HCT116 (cell line): ENCODE results near the gene KASH5. TPM values are rescaled to one million over a fixed set of nuclear protein-coding genes. Genes with fewer than 3 reads are reported as not detected.

ENCODE experiments used
- ATAC-seq: fragments of 200-7000 bp; cut with Tn5 transposase; 2 replicates; pipeline ENCODE4 v1.9.1; 2020; ENCODE audit warnings: mild to moderate bottlenecking, moderate library complexity
- BruUV-seq: library from RNA; stranded (reverse); fragments of 400-500 nt; replicated peaks from 2 replicates; lab custom pipeline; 2021; lab: Mats Ljungman, UMichigan
- CTCF ChIA-PET: fragments of 300-600 bp; sonication (Branson Sonifier 250); formaldehyde crosslinking; loops from one replicate; lab custom pipeline; 2021; ENCODE audit warnings: antibody characterized with exemption; lab: Charles Lee
- POLR2A ChIA-PET: fragments of 300-600, 350-600 bp; sonication (Branson Sonifier 250); formaldehyde crosslinking; loops from one replicate; lab custom pipeline; 2021; ENCODE audit warnings: antibody characterized with exemption; lab: Charles Lee
- RAD21 ChIA-PET, 2 experiments: fragments of 300-600 bp; sonication (Branson Sonifier 250); formaldehyde crosslinking; loops; one replicate each; lab custom pipeline; 2023; ENCODE audit warnings: low total read pairs in 2 of 2; ENCODE audit not compliant: uncharacterized antibody in 2 of 2, unreplicated experiment in 2 of 2, low non-redundant PET in 1 of 2; lab: Charles Lee
- DNase-seq: peaks from one replicate; pipeline ENCODE4 v3.0.0-alpha.2; 2010; ENCODE audit warnings: low read depth, low spot score
- H2AFZ ChIP-seq: fragments of 200-600 bp; shearing (Covaris generic), sonication (generic); 2 replicates; pipeline ENCODE4 v1.6.1; 2017; ENCODE audit warnings: low read depth, mixed run types, mixed read lengths, antibody characterized with exemption, low read length; ENCODE audit not compliant: poor library complexity, severe bottlenecking
- H3K27ac ChIP-seq: 2 replicates; pipeline ENCODE4 v1.5.1; 2012; ENCODE audit warnings: low read depth, low read length
- H3K27me3 ChIP-seq: fragments of 200-600 bp; sonication (generic); 2 replicates; pipeline ENCODE4 v1.6.1; 2016; ENCODE audit warnings: mixed run types, low read length, mixed read lengths; ENCODE audit not compliant: insufficient read depth
- H3K36me3 ChIP-seq, 2 experiments: fragments of 200-500 bp in 1 of 2; fragments of 200-600 bp in 1 of 2; sonication (Bioruptor generic) in 1 of 2; sonication (generic) in 1 of 2; 2 replicates each; pipeline versions ENCODE4 v1.5.1 to v1.6.1; 2014 to 2016; ENCODE audit warnings: low read length in 2 of 2, inconsistent platforms in 1 of 2, mixed read lengths in 1 of 2, mixed run types in 1 of 2; ENCODE audit not compliant: insufficient read depth in 2 of 2, control insufficient read depth in 1 of 2
- H3K4me1 ChIP-seq, 2 experiments: fragments of 200-600 bp in 1 of 2; sonication (generic) in 1 of 2; 2 replicates each; pipeline versions ENCODE4 v1.5.1 to v1.6.1; 2012 to 2017; ENCODE audit warnings: low read length in 2 of 2, inconsistent platforms in 1 of 2, mild to moderate bottlenecking in 1 of 2, mixed read lengths in 1 of 2, mixed run types in 1 of 2, moderate library complexity in 1 of 2; ENCODE audit not compliant: insufficient read depth in 2 of 2, control insufficient read depth in 1 of 2
- H3K4me2 ChIP-seq: fragments of 200-600 bp; sonication (generic); 2 replicates; pipeline ENCODE4 v1.6.1; 2017; ENCODE audit warnings: mixed run types, low read length, mixed read lengths
- H3K4me3 ChIP-seq, 2 experiments: fragments of 200-600 bp in 1 of 2; sonication (generic) in 1 of 2; replicated peaks in 1 of 2; 2 replicates each; pipeline ENCODE4 v1.5.1; 2011 to 2016; ENCODE audit warnings: low read length in 2 of 2, control low read depth in 1 of 2, low read depth in 1 of 2, mild to moderate bottlenecking in 1 of 2, mixed read lengths in 1 of 2, mixed run types in 1 of 2
- H3K79me2 ChIP-seq: fragments of 200-600 bp; sonication (generic); 2 replicates; pipeline ENCODE4 v1.6.1; 2017; ENCODE audit warnings: mild to moderate bottlenecking, mixed run types, low read length, moderate library complexity, mixed read lengths; ENCODE audit not compliant: insufficient read depth
- H3K9ac ChIP-seq: fragments of 200-600 bp; sonication (generic); 2 replicates; pipeline ENCODE4 v1.6.1; 2016; ENCODE audit warnings: low read length, mixed read lengths
- H3K9me2 ChIP-seq: fragments of 200-600 bp; sonication (generic), shearing (Covaris generic); 2 replicates; pipeline ENCODE4 v1.6.1; 2017; ENCODE audit warnings: mixed run types, mild to moderate bottlenecking, moderate library complexity; ENCODE audit not compliant: insufficient read depth
- H3K9me3 ChIP-seq, 2 experiments: fragments of 200-500 bp in 1 of 2; fragments of 200-600 bp in 1 of 2; sonication (Bioruptor generic) in 1 of 2; sonication (generic) in 1 of 2; 2 replicates each; pipeline ENCODE4 v1.6.1; 2014 to 2017; ENCODE audit warnings: low read length in 2 of 2, mixed read lengths in 2 of 2, inconsistent platforms in 1 of 2, low read depth in 1 of 2, mild to moderate bottlenecking in 1 of 2, mixed run types in 1 of 2, moderate library complexity in 1 of 2; ENCODE audit not compliant: control insufficient read depth in 1 of 2, insufficient read depth in 1 of 2
- H4K20me1 ChIP-seq: fragments of 200-600 bp; sonication (generic), shearing (Covaris generic); 2 replicates; pipeline ENCODE4 v1.6.1; 2017; ENCODE audit warnings: mixed run types, mild to moderate bottlenecking, moderate library complexity; ENCODE audit not compliant: insufficient read depth
- ELF1 ChIP-seq: IDR thresholded peaks from 2 replicates; pipeline ENCODE4 v1.6.1; 2012; ENCODE audit warnings: low read depth, borderline replicate concordance
- JUND ChIP-seq: IDR thresholded peaks from 2 replicates; pipeline ENCODE4 v1.6.1; 2012
- SP1 ChIP-seq: IDR thresholded peaks from 2 replicates; pipeline ENCODE4 v1.6.1; 2012; ENCODE audit warnings: low read depth
- SRF ChIP-seq: IDR thresholded peaks from 2 replicates; pipeline ENCODE4 v1.6.1; 2012; ENCODE audit warnings: low read depth
- TCF7L2 ChIP-seq: IDR thresholded peaks from 2 replicates; pipeline ENCODE4 v1.7.0; 2011; ENCODE audit warnings: borderline replicate concordance, inconsistent platforms; ENCODE audit not compliant: insufficient read depth, insufficient read length; ENCODE audit errors: extremely low read depth
- ZFX ChIP-seq: fragments of 450-650 bp; IDR thresholded peaks from 2 replicates; pipeline ENCODE4 v1.6.1; 2017
- intact Hi-C: fragments of 100-400 bp; cut with micrococcal nuclease; formaldehyde crosslinking; loops from 2 replicates; pipeline ENCODE4 v1.10.0; 2022
- total RNA-seq: library from RNA; stranded (reverse); gene quantifications from one replicate; pipeline ENCODE4 v1.2.1, GENCODE V29; 2021; ENCODE audit not compliant: unreplicated experiment
- TF ChIP-seq, protein P1 (sequence below): IDR thresholded peaks from 2 replicates; pipeline ENCODE4 v1.6.1; 2012; ENCODE audit warnings: low read depth
- TF ChIP-seq, protein P2 (sequence below): IDR thresholded peaks from 2 replicates; pipeline ENCODE4 v1.6.1; 2011; ENCODE audit warnings: mild to moderate bottlenecking, low read length, moderate library complexity; ENCODE audit not compliant: insufficient replicate concordance; ENCODE audit errors: extremely low read depth
- TF ChIP-seq, protein P3 (sequence below): IDR thresholded peaks from 2 replicates; pipeline ENCODE4 v1.6.1; 2012
- TF ChIP-seq, protein P4 (sequence below): IDR thresholded peaks from 2 replicates; pipeline ENCODE4 v1.6.1; 2012

The KASH5 gene
- total RNA-seq, 1 experiment from 2014 or later, result not detected

DNA sequence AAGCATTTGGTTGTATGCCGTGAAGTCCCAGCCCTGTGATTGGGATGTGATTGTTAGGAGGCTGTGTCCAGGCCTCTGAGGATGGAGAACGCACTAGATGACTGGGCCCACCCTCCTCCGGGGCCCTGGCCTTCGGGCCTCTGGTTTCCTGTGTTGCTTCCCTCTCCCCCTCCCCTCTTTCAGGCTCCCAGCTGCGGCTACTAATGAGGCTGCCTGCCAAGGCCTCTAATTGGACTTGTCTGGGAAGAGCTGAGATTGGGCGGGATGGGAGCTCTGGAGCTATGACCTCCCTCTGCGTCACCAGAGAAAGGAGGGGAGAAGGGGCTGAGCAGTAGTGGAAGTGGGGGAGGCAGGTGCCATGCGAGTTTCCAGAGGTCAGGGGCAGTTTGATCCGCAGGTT, 25.3 kb downstream of the KASH5 start:
- H3K27me3 ChIP-seq, result no peaks in the 10 kb centered on the region
- H4K20me1 ChIP-seq, result no peaks in the 10 kb centered on the region
- no peak overlapping the region for H3K4me2 ChIP-seq
- peaks cover 2 to 15% of the 10 kb centered on the region in 2 experiments; a peak in 1 of 4 replicates for H3K4me1 ChIP-seq
- no peak overlapping the region for H3K4me3 ChIP-seq
- H3K9me2 ChIP-seq, result no peaks in the 10 kb centered on the region
- ChIA-PET POLR2A (no interaction called here), RAD21 (no interaction called here)
- H2AFZ ChIP-seq, result no peak overlapping the region
- no peaks in the 10 kb centered on the region for H3K79me2 ChIP-seq
- H3K36me3 ChIP-seq, result no peaks in the 10 kb centered on the region
- TF ChIP-seq, protein P1, sequence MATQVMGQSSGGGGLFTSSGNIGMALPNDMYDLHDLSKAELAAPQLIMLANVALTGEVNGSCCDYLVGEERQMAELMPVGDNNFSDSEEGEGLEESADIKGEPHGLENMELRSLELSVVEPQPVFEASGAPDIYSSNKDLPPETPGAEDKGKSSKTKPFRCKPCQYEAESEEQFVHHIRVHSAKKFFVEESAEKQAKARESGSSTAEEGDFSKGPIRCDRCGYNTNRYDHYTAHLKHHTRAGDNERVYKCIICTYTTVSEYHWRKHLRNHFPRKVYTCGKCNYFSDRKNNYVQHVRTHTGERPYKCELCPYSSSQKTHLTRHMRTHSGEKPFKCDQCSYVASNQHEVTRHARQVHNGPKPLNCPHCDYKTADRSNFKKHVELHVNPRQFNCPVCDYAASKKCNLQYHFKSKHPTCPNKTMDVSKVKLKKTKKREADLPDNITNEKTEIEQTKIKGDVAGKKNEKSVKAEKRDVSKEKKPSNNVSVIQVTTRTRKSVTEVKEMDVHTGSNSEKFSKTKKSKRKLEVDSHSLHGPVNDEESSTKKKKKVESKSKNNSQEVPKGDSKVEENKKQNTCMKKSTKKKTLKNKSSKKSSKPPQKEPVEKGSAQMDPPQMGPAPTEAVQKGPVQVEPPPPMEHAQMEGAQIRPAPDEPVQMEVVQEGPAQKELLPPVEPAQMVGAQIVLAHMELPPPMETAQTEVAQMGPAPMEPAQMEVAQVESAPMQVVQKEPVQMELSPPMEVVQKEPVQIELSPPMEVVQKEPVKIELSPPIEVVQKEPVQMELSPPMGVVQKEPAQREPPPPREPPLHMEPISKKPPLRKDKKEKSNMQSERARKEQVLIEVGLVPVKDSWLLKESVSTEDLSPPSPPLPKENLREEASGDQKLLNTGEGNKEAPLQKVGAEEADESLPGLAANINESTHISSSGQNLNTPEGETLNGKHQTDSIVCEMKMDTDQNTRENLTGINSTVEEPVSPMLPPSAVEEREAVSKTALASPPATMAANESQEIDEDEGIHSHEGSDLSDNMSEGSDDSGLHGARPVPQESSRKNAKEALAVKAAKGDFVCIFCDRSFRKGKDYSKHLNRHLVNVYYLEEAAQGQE, result no peak
- TF ChIP-seq TCF7L2 (no peak), SP1 (no peak), ZFX (no peak), ELF1 (no peak), SRF (no peak), JUND (no peak)
- TF ChIP-seq, protein P2, sequence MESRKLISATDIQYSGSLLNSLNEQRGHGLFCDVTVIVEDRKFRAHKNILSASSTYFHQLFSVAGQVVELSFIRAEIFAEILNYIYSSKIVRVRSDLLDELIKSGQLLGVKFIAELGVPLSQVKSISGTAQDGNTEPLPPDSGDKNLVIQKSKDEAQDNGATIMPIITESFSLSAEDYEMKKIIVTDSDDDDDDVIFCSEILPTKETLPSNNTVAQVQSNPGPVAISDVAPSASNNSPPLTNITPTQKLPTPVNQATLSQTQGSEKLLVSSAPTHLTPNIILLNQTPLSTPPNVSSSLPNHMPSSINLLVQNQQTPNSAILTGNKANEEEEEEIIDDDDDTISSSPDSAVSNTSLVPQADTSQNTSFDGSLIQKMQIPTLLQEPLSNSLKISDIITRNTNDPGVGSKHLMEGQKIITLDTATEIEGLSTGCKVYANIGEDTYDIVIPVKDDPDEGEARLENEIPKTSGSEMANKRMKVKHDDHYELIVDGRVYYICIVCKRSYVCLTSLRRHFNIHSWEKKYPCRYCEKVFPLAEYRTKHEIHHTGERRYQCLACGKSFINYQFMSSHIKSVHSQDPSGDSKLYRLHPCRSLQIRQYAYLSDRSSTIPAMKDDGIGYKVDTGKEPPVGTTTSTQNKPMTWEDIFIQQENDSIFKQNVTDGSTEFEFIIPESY, result no peak
- TF ChIP-seq, protein P3, sequence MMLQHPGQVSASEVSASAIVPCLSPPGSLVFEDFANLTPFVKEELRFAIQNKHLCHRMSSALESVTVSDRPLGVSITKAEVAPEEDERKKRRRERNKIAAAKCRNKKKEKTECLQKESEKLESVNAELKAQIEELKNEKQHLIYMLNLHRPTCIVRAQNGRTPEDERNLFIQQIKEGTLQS, result no peak
- TF ChIP-seq, protein P4, sequence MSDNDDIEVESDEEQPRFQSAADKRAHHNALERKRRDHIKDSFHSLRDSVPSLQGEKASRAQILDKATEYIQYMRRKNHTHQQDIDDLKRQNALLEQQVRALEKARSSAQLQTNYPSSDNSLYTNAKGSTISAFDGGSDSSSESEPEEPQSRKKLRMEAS, result no peak
- TF ChIP-seq, all 23 proteins: peak for 0
- DNase-seq (no peak), ATAC-seq (no peak)
- Histone ChIP-seq H3K9ac (no peak overlapping the region), H3K9me3 (no peaks in the 10 kb centered on the region), H3K27ac (no peak overlapping the region)
- CTCF ChIA-PET, result no interaction called here
- intact Hi-C loops, result no loop called here
- no TSS peak for BruUV-seq
